IMR-90 (cell line): ENCODE results near the gene TSPAN17.

Experiments
- BHLHE40 ChIP-seq: fragments of 150-350 bp; IDR thresholded peaks from 2 replicates; pipeline ENCODE4 v1.6.1; 2016; ENCODE audit warnings: mild to moderate bottlenecking, low read depth, low read length
- CEBPB ChIP-seq: IDR thresholded peaks from 2 replicates; pipeline ENCODE4 v1.6.1; 2012; ENCODE audit warnings: low read depth, low read length, improper control_type of control experiment
- CHD1 ChIP-seq: IDR thresholded peaks from 2 replicates; pipeline ENCODE4 v1.6.1; 2012; ENCODE audit warnings: low read depth, low read length, improper control_type of control experiment
- CTCF ChIP-seq: conservative IDR thresholded peaks from 2 replicates; pipeline ENCODE4 v1.5.1; 2012; ENCODE audit warnings: mild to moderate bottlenecking, low read depth, low read length, improper control_type of control experiment
- ELK1 ChIP-seq: fragments of 150-350 bp; IDR thresholded peaks from 2 replicates; pipeline ENCODE4 v1.6.1; 2016; ENCODE audit warnings: low read depth, mild to moderate bottlenecking, low read length, moderate library complexity, borderline replicate concordance
- FOS ChIP-seq: fragments of 150-350 bp; IDR thresholded peaks from 2 replicates; pipeline ENCODE4 v1.6.1; 2016; ENCODE audit warnings: low read depth, low read length
- MAFK ChIP-seq: IDR thresholded peaks from 2 replicates; pipeline ENCODE4 v1.6.1; 2012; ENCODE audit warnings: low read depth, low read length, improper control_type of control experiment
- MXI1 ChIP-seq: IDR thresholded peaks from 2 replicates; pipeline ENCODE4 v1.6.1; 2012; ENCODE audit warnings: low read depth, mild to moderate bottlenecking, low read length, moderate library complexity, borderline replicate concordance
- POLR2A ChIP-seq: IDR thresholded peaks from 2 replicates; pipeline ENCODE4 v1.6.1; 2012; ENCODE audit warnings: mild to moderate bottlenecking, low read depth, low read length
- RAD21 ChIP-seq: IDR thresholded peaks from 2 replicates; pipeline ENCODE4 v1.6.1; 2012; ENCODE audit warnings: low read length, improper control_type of control experiment
- RCOR1 ChIP-seq: IDR thresholded peaks from 2 replicates; pipeline ENCODE4 v1.6.1; 2012; ENCODE audit warnings: mild to moderate bottlenecking, low read length, improper control_type of control experiment; ENCODE audit not compliant: insufficient replicate concordance
- RFX5 ChIP-seq: IDR thresholded peaks from 2 replicates; pipeline ENCODE4 v1.8.0; 2012; ENCODE audit warnings: low read depth, mild to moderate bottlenecking, low read length, moderate library complexity
- USF2 ChIP-seq: fragments of 150-350 bp; IDR thresholded peaks from 2 replicates; pipeline ENCODE4 v1.6.1; 2017; ENCODE audit warnings: mild to moderate bottlenecking, antibody characterized with exemption, low read length, low read depth

GRCh38 chr5:176692326-176692725, 45.0 kb downstream of the TSPAN17 start:
- TF ChIP-seq RAD21 (no peak), CTCF (no peak), POLR2A (no peak), MXI1 (no peak), CHD1 (no peak), MAFK (no peak), RFX5 (no peak), USF2 (no peak), FOS (no peak), CEBPB (no peak), RCOR1 (no peak), ELK1 (no peak), BHLHE40 (no peak)
